HCT116 (cell line): Measurements from ENCODE around the gene DMBX1. TPM values are rescaled to one million over a fixed set of nuclear protein-coding genes. Genes with fewer than 3 reads are reported as not detected.

Source experiments
- ATAC-seq: fragments of 200-7000 bp; cut with Tn5 transposase; 2 replicates; pipeline ENCODE4 v1.9.1; 2020; ENCODE audit warnings: mild to moderate bottlenecking, moderate library complexity
- BruUV-seq: library from RNA; stranded (reverse); fragments of 400-500 nt; replicated peaks from 2 replicates; lab custom pipeline; 2021; lab: Mats Ljungman, UMichigan
- CTCF ChIA-PET: fragments of 300-600 bp; sonication (Branson Sonifier 250); formaldehyde crosslinking; loops from one replicate; lab custom pipeline; 2021; ENCODE audit warnings: antibody characterized with exemption; lab: Charles Lee
- POLR2A ChIA-PET: fragments of 300-600, 350-600 bp; sonication (Branson Sonifier 250); formaldehyde crosslinking; loops from one replicate; lab custom pipeline; 2021; ENCODE audit warnings: antibody characterized with exemption; lab: Charles Lee
- RAD21 ChIA-PET, 2 experiments: fragments of 300-600 bp; sonication (Branson Sonifier 250); formaldehyde crosslinking; loops; one replicate each; lab custom pipeline; 2023; ENCODE audit warnings: low total read pairs in 2 of 2; ENCODE audit not compliant: uncharacterized antibody in 2 of 2, unreplicated experiment in 2 of 2, low non-redundant PET in 1 of 2; lab: Charles Lee
- DNase-seq: peaks from one replicate; pipeline ENCODE4 v3.0.0-alpha.2; 2010; ENCODE audit warnings: low read depth, low spot score
- H2AFZ ChIP-seq: fragments of 200-600 bp; shearing (Covaris generic), sonication (generic); 2 replicates; pipeline ENCODE4 v1.6.1; 2017; ENCODE audit warnings: low read depth, mixed run types, mixed read lengths, antibody characterized with exemption, low read length; ENCODE audit not compliant: poor library complexity, severe bottlenecking
- H3K27ac ChIP-seq: 2 replicates; pipeline ENCODE4 v1.5.1; 2012; ENCODE audit warnings: low read depth, low read length
- H3K27me3 ChIP-seq: fragments of 200-600 bp; sonication (generic); 2 replicates; pipeline ENCODE4 v1.6.1; 2016; ENCODE audit warnings: mixed run types, low read length, mixed read lengths; ENCODE audit not compliant: insufficient read depth
- H3K36me3 ChIP-seq, 2 experiments: fragments of 200-500 bp in 1 of 2; fragments of 200-600 bp in 1 of 2; sonication (Bioruptor generic) in 1 of 2; sonication (generic) in 1 of 2; 2 replicates each; pipeline versions ENCODE4 v1.5.1 to v1.6.1; 2014 to 2016; ENCODE audit warnings: low read length in 2 of 2, inconsistent platforms in 1 of 2, mixed read lengths in 1 of 2, mixed run types in 1 of 2; ENCODE audit not compliant: insufficient read depth in 2 of 2, control insufficient read depth in 1 of 2
- H3K4me1 ChIP-seq, 2 experiments: fragments of 200-600 bp in 1 of 2; sonication (generic) in 1 of 2; 2 replicates each; pipeline versions ENCODE4 v1.5.1 to v1.6.1; 2012 to 2017; ENCODE audit warnings: low read length in 2 of 2, inconsistent platforms in 1 of 2, mild to moderate bottlenecking in 1 of 2, mixed read lengths in 1 of 2, mixed run types in 1 of 2, moderate library complexity in 1 of 2; ENCODE audit not compliant: insufficient read depth in 2 of 2, control insufficient read depth in 1 of 2
- H3K4me2 ChIP-seq: fragments of 200-600 bp; sonication (generic); 2 replicates; pipeline ENCODE4 v1.6.1; 2017; ENCODE audit warnings: mixed run types, low read length, mixed read lengths
- H3K4me3 ChIP-seq, 2 experiments: fragments of 200-600 bp in 1 of 2; sonication (generic) in 1 of 2; replicated peaks in 1 of 2; 2 replicates each; pipeline ENCODE4 v1.5.1; 2011 to 2016; ENCODE audit warnings: low read length in 2 of 2, control low read depth in 1 of 2, low read depth in 1 of 2, mild to moderate bottlenecking in 1 of 2, mixed read lengths in 1 of 2, mixed run types in 1 of 2
- H3K79me2 ChIP-seq: fragments of 200-600 bp; sonication (generic); 2 replicates; pipeline ENCODE4 v1.6.1; 2017; ENCODE audit warnings: mild to moderate bottlenecking, mixed run types, low read length, moderate library complexity, mixed read lengths; ENCODE audit not compliant: insufficient read depth
- H3K9ac ChIP-seq: fragments of 200-600 bp; sonication (generic); 2 replicates; pipeline ENCODE4 v1.6.1; 2016; ENCODE audit warnings: low read length, mixed read lengths
- H3K9me2 ChIP-seq: fragments of 200-600 bp; sonication (generic), shearing (Covaris generic); 2 replicates; pipeline ENCODE4 v1.6.1; 2017; ENCODE audit warnings: mixed run types, mild to moderate bottlenecking, moderate library complexity; ENCODE audit not compliant: insufficient read depth
- H3K9me3 ChIP-seq, 2 experiments: fragments of 200-500 bp in 1 of 2; fragments of 200-600 bp in 1 of 2; sonication (Bioruptor generic) in 1 of 2; sonication (generic) in 1 of 2; 2 replicates each; pipeline ENCODE4 v1.6.1; 2014 to 2017; ENCODE audit warnings: low read length in 2 of 2, mixed read lengths in 2 of 2, inconsistent platforms in 1 of 2, low read depth in 1 of 2, mild to moderate bottlenecking in 1 of 2, mixed run types in 1 of 2, moderate library complexity in 1 of 2; ENCODE audit not compliant: control insufficient read depth in 1 of 2, insufficient read depth in 1 of 2
- H4K20me1 ChIP-seq: fragments of 200-600 bp; sonication (generic), shearing (Covaris generic); 2 replicates; pipeline ENCODE4 v1.6.1; 2017; ENCODE audit warnings: mixed run types, mild to moderate bottlenecking, moderate library complexity; ENCODE audit not compliant: insufficient read depth
- ATF3 ChIP-seq: IDR thresholded peaks from 2 replicates; pipeline ENCODE4 v1.6.1; 2012
- CBX3 ChIP-seq: IDR thresholded peaks from 2 replicates; pipeline ENCODE4 v1.6.1; 2012; ENCODE audit warnings: low read depth
- CEBPB ChIP-seq: IDR thresholded peaks from 2 replicates; pipeline ENCODE4 v1.6.1; 2012; ENCODE audit warnings: low read depth
- CTCF ChIP-seq, 3 experiments: fragments of 200-600 bp in 1 of 3; sonication (generic) in 1 of 3; IDR thresholded peaks in 2 of 3; conservative IDR thresholded peaks in 1 of 3; 2 replicates each; pipeline ENCODE4 v1.5.1; 2012 to 2017; ENCODE audit warnings: low read depth in 2 of 3, low read length in 2 of 3, antibody characterized with exemption in 1 of 3, borderline replicate concordance in 1 of 3, control low read depth in 1 of 3, mild to moderate bottlenecking in 1 of 3, mixed read lengths in 1 of 3, mixed run types in 1 of 3, moderate library complexity in 1 of 3; ENCODE audit not compliant: insufficient read depth in 1 of 3
- ELF1 ChIP-seq: IDR thresholded peaks from 2 replicates; pipeline ENCODE4 v1.6.1; 2012; ENCODE audit warnings: low read depth, borderline replicate concordance
- FOSL1 ChIP-seq: IDR thresholded peaks from 2 replicates; pipeline ENCODE4 v1.6.1; 2012; ENCODE audit warnings: low read depth
- JUND ChIP-seq: IDR thresholded peaks from 2 replicates; pipeline ENCODE4 v1.6.1; 2012
- POLR2AphosphoS5 ChIP-seq: IDR thresholded peaks from 2 replicates; pipeline ENCODE4 v1.6.1; 2011; ENCODE audit warnings: mild to moderate bottlenecking, low read depth, low read length, moderate library complexity
- RAD21 ChIP-seq: IDR thresholded peaks from 2 replicates; pipeline ENCODE4 v1.6.1; 2012; ENCODE audit warnings: low read depth, mild to moderate bottlenecking
- REST ChIP-seq: IDR thresholded peaks from 2 replicates; pipeline ENCODE4 v1.6.1; 2012; ENCODE audit warnings: low read depth
- SIN3A ChIP-seq: IDR thresholded peaks from 2 replicates; pipeline ENCODE4 v1.6.1; 2012; ENCODE audit warnings: low read depth
- SP1 ChIP-seq: IDR thresholded peaks from 2 replicates; pipeline ENCODE4 v1.6.1; 2012; ENCODE audit warnings: low read depth
- TCF7L2 ChIP-seq: IDR thresholded peaks from 2 replicates; pipeline ENCODE4 v1.7.0; 2011; ENCODE audit warnings: borderline replicate concordance, inconsistent platforms; ENCODE audit not compliant: insufficient read depth, insufficient read length; ENCODE audit errors: extremely low read depth
- ZBTB33 ChIP-seq: IDR thresholded peaks from 2 replicates; pipeline ENCODE4 v1.6.1; 2011; ENCODE audit warnings: mild to moderate bottlenecking, low read length, moderate library complexity; ENCODE audit not compliant: insufficient replicate concordance; ENCODE audit errors: extremely low read depth
- ZFX ChIP-seq: fragments of 450-650 bp; IDR thresholded peaks from 2 replicates; pipeline ENCODE4 v1.6.1; 2017
- ZNF274 ChIP-seq: fragments of 200-500 bp; sonication (Bioruptor generic); IDR thresholded peaks from 2 replicates; pipeline ENCODE4 v1.6.1; 2014; ENCODE audit warnings: mild to moderate bottlenecking, low read depth, low read length, inconsistent platforms
- intact Hi-C: fragments of 100-400 bp; cut with micrococcal nuclease; formaldehyde crosslinking; loops from 2 replicates; pipeline ENCODE4 v1.10.0; 2022
- total RNA-seq: library from RNA; stranded (reverse); gene quantifications from one replicate; pipeline ENCODE4 v1.2.1, GENCODE V29; 2021; ENCODE audit not compliant: unreplicated experiment

Gene DMBX1
- total RNA-seq, 1 experiment from 2014 or later = 4.3 TPM

- Histone ChIP-seq H3K4me2 (no peak overlapping the region), H2AFZ (no peak overlapping the region), H3K9ac (no peak overlapping the region), H3K4me1 (peaks cover 0 to 4% of the 10 kb centered on the region in 2 experiments; a peak in 2 of 4 replicates), H3K27me3 (no peaks in the 10 kb centered on the region), H3K36me3 (no peaks in the 10 kb centered on the region), H3K9me3 (no peaks in the 10 kb centered on the region), H3K9me2 (no peaks in the 10 kb centered on the region), H3K27ac (no peak overlapping the region), H3K4me3 (no peak overlapping the region), H4K20me1 (no peaks in the 10 kb centered on the region), H3K79me2 (no peaks in the 10 kb centered on the region)
- no TSS peak for BruUV-seq
- TF ChIP-seq SP1 (no peak), ATF3 (no peak), RAD21 (no peak), SIN3A (no peak), FOSL1 (no peak), ZNF274 (no peak), JUND (no peak), ZFX (no peak), POLR2AphosphoS5 (no peak), CTCF (IDR thresholded peaks at IDR 0.05 in 2 of 3, conservative IDR thresholded peaks at IDR 0.05 in 1 of 3; ENCODE audit: borderline replicate concordance in 1 of 3, insufficient read depth in 1 of 3, low read depth in 2 of 3, low read length in 2 of 3) (no peak), CBX3 (no peak), REST (no peak), TCF7L2 (no peak), CEBPB (no peak), ZBTB33 (no peak), ELF1 (no peak)
- CTCF ChIA-PET = no interaction called here
- POLR2A ChIA-PET = no interaction called here
- ATAC-seq = no peak
- RAD21 ChIA-PET = no interaction called here
- DNase-seq = no peak
- intact Hi-C loops = no loop called here
Measured at GRCh38 chr1:46474570-46474969, 15.1 kb upstream of the DMBX1 start.
